Neural progenitor cell (in vitro differentiated cells): ENCODE data around the gene CREB5. TPM values are rescaled to one million over a fixed set of nuclear protein-coding genes. Genes with fewer than 3 reads are reported as not detected.

Experiments
- DNase-seq: peaks from one replicate; pipeline ENCODE4 v3.0.0-alpha.2; 2016; ENCODE audit warnings: low spot score
- H2AFZ ChIP-seq: fragments of 200-600 bp; sonication (generic); replicated peaks from 2 replicates; pipeline ENCODE4 v1.6.1; 2016; ENCODE audit warnings: antibody characterized with exemption
- H3F3A ChIP-seq: fragments of 200-600 bp; sonication (generic); 2 replicates; pipeline ENCODE4 v1.6.1; 2016; ENCODE audit warnings: antibody characterized with exemption, low read depth
- H3K27ac ChIP-seq: fragments of 200-600 bp; sonication (generic); 2 replicates; pipeline ENCODE4 v1.5.1; 2016; ENCODE audit warnings: mild to moderate bottlenecking
- H3K27me3 ChIP-seq: fragments of 200-600 bp; sonication (generic); 2 replicates; pipeline ENCODE4 v1.6.1; 2016; ENCODE audit warnings: mild to moderate bottlenecking, moderate library complexity
- H3K36me3 ChIP-seq: fragments of 200-600 bp; sonication (generic); 2 replicates; pipeline ENCODE4 v1.5.1; 2016
- H3K4me1 ChIP-seq: fragments of 200-600 bp; sonication (generic); 2 replicates; pipeline ENCODE4 v1.6.1; 2016; ENCODE audit warnings: mixed run types
- H3K4me2 ChIP-seq: fragments of 200-600 bp; sonication (generic); 2 replicates; pipeline ENCODE4 v1.6.1; 2016
- H3K4me3 ChIP-seq: fragments of 200-600 bp; sonication (generic); 2 replicates; pipeline ENCODE4 v1.5.1; 2016
- H3K79me2 ChIP-seq: fragments of 200-600 bp; sonication (generic); 2 replicates; pipeline ENCODE4 v1.6.1; 2016; ENCODE audit warnings: low read depth
- H3K9ac ChIP-seq: fragments of 200-600 bp; sonication (generic); 2 replicates; pipeline ENCODE4 v1.6.1; 2016
- H3K9me3 ChIP-seq: fragments of 200-600 bp; sonication (generic); 2 replicates; pipeline ENCODE4 v1.5.1; 2016; ENCODE audit warnings: low read depth
- H4K20me1 ChIP-seq: fragments of 200-600 bp; sonication (generic); 2 replicates; pipeline ENCODE4 v1.6.1; 2016; ENCODE audit warnings: low read depth
- H3K27ac Mint-ChIP-seq: 3 replicates; pipeline ENCODE4 v1.8.0; 2021; ENCODE audit warnings: mixed read lengths
- H3K27me3 Mint-ChIP-seq: 2 replicates; pipeline ENCODE4 v1.8.0; 2022; ENCODE audit warnings: low read depth, mild to moderate bottlenecking, inconsistent platforms, moderate library complexity, mixed read lengths; ENCODE audit not compliant: insufficient read depth
- H3K36me3 Mint-ChIP-seq: 3 replicates; pipeline ENCODE4 v1.8.0; 2021; ENCODE audit warnings: mixed read lengths
- H3K4me1 Mint-ChIP-seq: 3 replicates; pipeline ENCODE4 v1.8.0; 2021; ENCODE audit warnings: mixed read lengths
- H3K4me3 Mint-ChIP-seq: 3 replicates; pipeline ENCODE4 v1.8.0; 2021; ENCODE audit warnings: mild to moderate bottlenecking, moderate library complexity, mixed read lengths
- H3K9me3 Mint-ChIP-seq: 3 replicates; pipeline ENCODE4 v1.8.0; 2020; ENCODE audit warnings: mixed read lengths
- CTCF ChIP-seq: fragments of 200-600 bp; sonication (generic); IDR thresholded peaks from 2 replicates; pipeline ENCODE4 v1.5.1; 2017; ENCODE audit warnings: antibody characterized with exemption, mild to moderate bottlenecking
- EZH2 ChIP-seq: fragments of 200-600 bp; sonication (generic); IDR thresholded peaks from 2 replicates; pipeline ENCODE4 v1.6.1; 2017; ENCODE audit warnings: antibody characterized with exemption, mild to moderate bottlenecking, moderate library complexity
- EZH2phosphoT487 ChIP-seq: fragments of 200-600 bp; sonication (generic); IDR thresholded peaks from 2 replicates; pipeline ENCODE4 v1.6.1; 2017; ENCODE audit warnings: antibody characterized with exemption
- total RNA-seq: library from RNA; depleted of rRNA; stranded (reverse); fragments of >200 nt; gene quantifications from 2 replicates; pipeline ENCODE4 v1.2.3, GENCODE V29; 2015; ENCODE audit warnings: low replicate concordance

CREB5 gene
- total RNA-seq, 1 donor from 2014 or later: 1.2 TPM

DNA sequence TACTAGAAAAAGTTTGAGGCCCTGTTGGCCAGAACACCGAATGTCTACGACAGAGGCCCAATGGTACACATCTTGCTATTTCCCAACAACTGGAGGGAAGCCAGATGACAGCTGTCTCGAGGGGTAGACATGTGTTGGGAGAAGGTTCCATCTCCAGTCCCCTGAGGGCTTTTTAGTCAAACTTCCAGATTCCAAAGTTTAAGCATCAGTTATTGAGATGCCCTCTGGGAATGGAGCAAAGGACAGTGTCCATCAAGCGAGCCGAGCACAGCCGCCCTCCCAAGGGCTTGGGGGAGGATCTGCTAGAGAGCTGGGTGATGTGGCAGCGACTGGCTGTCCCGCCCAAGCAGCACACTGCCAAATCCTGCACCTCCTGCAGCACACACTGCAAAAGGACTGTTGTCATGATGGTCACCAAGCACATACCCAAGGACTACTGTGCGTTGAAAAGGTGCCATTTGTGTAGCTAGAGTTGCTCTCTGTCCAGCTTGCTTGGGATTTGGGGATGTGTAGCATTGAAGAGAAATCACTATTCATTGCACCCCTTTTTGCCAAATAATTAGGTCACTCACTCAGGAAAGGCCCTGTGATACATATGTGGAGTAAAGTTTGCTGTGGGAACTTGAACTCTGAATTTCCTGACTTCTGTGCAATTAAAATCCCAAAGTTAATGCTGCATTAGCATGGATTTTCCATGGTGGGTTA is 381.2 kb downstream of the CREB5 start:
- H3K9me3 ChIP-seq: no peaks in the 10 kb centered on the region
- no peaks in the 10 kb centered on the region for H3K27me3 ChIP-seq
- no peak overlapping the region for H3K9ac ChIP-seq
- Mint-ChIP-seq H3K36me3 (no peaks in the 10 kb centered on the region), H3K9me3 (no peaks in the 10 kb centered on the region), H3K27me3 (no peaks in the 10 kb centered on the region), H3K4me1 (peaks cover 4% of the 10 kb centered on the region), H3K4me3 (no peak overlapping the region), H3K27ac (no peak overlapping the region)
- H3K4me1 ChIP-seq: no peaks in the 10 kb centered on the region
- H3K27ac ChIP-seq: no peak overlapping the region
- no peak for DNase-seq
- no peak for TF ChIP-seq CTCF
- TF ChIP-seq EZH2phosphoT487: no peak
- TF ChIP-seq EZH2: no peak
- H3K4me2 ChIP-seq: no peak overlapping the region
- no peak overlapping the region for H2AFZ ChIP-seq
- H3K36me3 ChIP-seq: no peaks in the 10 kb centered on the region
- no peaks in the 10 kb centered on the region for H3K79me2 ChIP-seq
- no peak overlapping the region for H3K4me3 ChIP-seq
- no peaks in the 10 kb centered on the region for H3F3A ChIP-seq
- no peaks in the 10 kb centered on the region for H4K20me1 ChIP-seq

GRCh38 chr7:28798274-28798673 is 386.0 kb downstream of the CREB5 start:
- Histone ChIP-seq H3F3A (no peaks in the 10 kb centered on the region), H3K27me3 (no peaks in the 10 kb centered on the region), H3K36me3 (no peaks in the 10 kb centered on the region), H3K79me2 (no peaks in the 10 kb centered on the region), H2AFZ (no peak overlapping the region), H3K9ac (no peak overlapping the region), H4K20me1 (no peaks in the 10 kb centered on the region), H3K4me1 (no peaks in the 10 kb centered on the region), H3K27ac (no peak overlapping the region), H3K4me3 (no peak overlapping the region), H3K9me3 (no peaks in the 10 kb centered on the region), H3K4me2 (no peak overlapping the region)
- no peaks in the 10 kb centered on the region for H3K36me3 Mint-ChIP-seq
- H3K27me3 Mint-ChIP-seq: no peaks in the 10 kb centered on the region
- H3K4me1 Mint-ChIP-seq: peaks cover 4% of the 10 kb centered on the region
- no peak overlapping the region for H3K27ac Mint-ChIP-seq
- no peaks in the 10 kb centered on the region for H3K9me3 Mint-ChIP-seq
- no peak overlapping the region for H3K4me3 Mint-ChIP-seq
- TF ChIP-seq EZH2 (no peak), EZH2phosphoT487 (no peak), CTCF (no peak)
- DNase-seq: no peak

GRCh38 chr7:28799619-28800018 is 387.3 kb downstream of the CREB5 start:
- Mint-ChIP-seq H3K9me3 (no peaks in the 10 kb centered on the region), H3K4me3 (no peak overlapping the region), H3K36me3 (no peaks in the 10 kb centered on the region), H3K27me3 (no peaks in the 10 kb centered on the region), H3K4me1 (peaks cover 4% of the 10 kb centered on the region), H3K27ac (no peak overlapping the region)
- Histone ChIP-seq H3K9me3 (no peaks in the 10 kb centered on the region), H3K4me2 (no peak overlapping the region), H3K27me3 (no peaks in the 10 kb centered on the region), H3K9ac (no peak overlapping the region), H3K36me3 (no peaks in the 10 kb centered on the region), H3K4me1 (no peaks in the 10 kb centered on the region), H3K4me3 (no peak overlapping the region), H4K20me1 (no peaks in the 10 kb centered on the region), H2AFZ (no peak overlapping the region), H3K27ac (no peak overlapping the region), H3K79me2 (no peaks in the 10 kb centered on the region), H3F3A (no peaks in the 10 kb centered on the region)
- TF ChIP-seq EZH2phosphoT487 (no peak), EZH2 (no peak), CTCF (no peak)
- DNase-seq: no peak
